HG02642 (cell line): Measurements from ENCODE around the gene SNX18.
"Not testable (repeated sequence)": the region's sequence is repeated elsewhere in the genome, so short reads cannot be mapped to it uniquely, and the experiment has no call there.

ENCODE experiments used
- ATAC-seq: cut with Tn5 transposase; IDR thresholded peaks from one replicate; pipeline ENCODE4 v1.9.1; 2021; ENCODE audit warnings: mild to moderate bottlenecking; ENCODE audit not compliant: unreplicated experiment, poor library complexity

The SNX18 gene

GRCh38 chr5:54518818-54519508 is 1.4 kb downstream of the SNX18 start:
- ATAC-seq, result no peak

GRCh38 chr5:54519509-54519876 is 1.9 kb downstream of the SNX18 start:
- ATAC-seq, result no peak

GRCh38 chr5:54520438-54520846 is 2.9 kb downstream of the SNX18 start:
- ATAC-seq, result no peak

GRCh38 chr5:54520940-54521339 is 3.4 kb downstream of the SNX18 start:
- ATAC-seq, result no peak

- no peak for ATAC-seq
Observed at GRCh38 chr5:54521856-54522479, 4.4 kb downstream of the SNX18 start.

- no peak for ATAC-seq
Observed at GRCh38 chr5:54523534-54523933, 6.0 kb downstream of the SNX18 start.

- no peak for ATAC-seq
Observed at GRCh38 chr5:54524082-54524481, 6.5 kb downstream of the SNX18 start.

- no peak for ATAC-seq
Observed at GRCh38 chr5:54524704-54525103, 7.1 kb downstream of the SNX18 start.

GRCh38 chr5:54525261-54525660 is 7.7 kb downstream of the SNX18 start:
- no peak for ATAC-seq

GRCh38 chr5:54525692-54526091 is 8.1 kb downstream of the SNX18 start:
- no peak for ATAC-seq

GRCh38 chr5:54526604-54527288 is 9.2 kb downstream of the SNX18 start:
- ATAC-seq, result no peak

GRCh38 chr5:54528633-54529209 is 11.2 kb downstream of the SNX18 start:
- ATAC-seq, result no peak

- ATAC-seq, result no peak
Observed at GRCh38 chr5:54529565-54529964, 12.0 kb downstream of the SNX18 start.

- ATAC-seq, result no peak
Observed at GRCh38 chr5:54531546-54531945, 14.0 kb downstream of the SNX18 start.

- no peak for ATAC-seq
Observed at GRCh38 chr5:54533541-54534190, 16.1 kb downstream of the SNX18 start.

GRCh38 chr5:54534191-54535004 is 16.8 kb downstream of the SNX18 start:
- ATAC-seq, result no peak

- no peak for ATAC-seq
Observed at GRCh38 chr5:54535149-54535844, 17.7 kb downstream of the SNX18 start.

GRCh38 chr5:54536375-54536774 is 18.8 kb downstream of the SNX18 start:
- ATAC-seq, result not testable (repeated sequence)

- ATAC-seq, result not testable (repeated sequence)
Observed at GRCh38 chr5:54536861-54537260, 19.3 kb downstream of the SNX18 start.
